Keratinocyte (primary cell): ENCODE data around the gene NEU2. TPM values are rescaled to one million over a fixed set of nuclear protein-coding genes. Genes with fewer than 3 reads are reported as not detected.

Source experiments
- DNase-seq: peaks from one replicate; pipeline ENCODE4 v3.0.0-alpha.2; 2011; ENCODE audit warnings: low read depth, missing footprints, low spot score
- FAIRE-seq: peaks from 2 replicates; lab custom pipeline; 2011; peaks lifted over from hg19 to GRCh38; lab: Jason Lieb, UNC
- H2AFZ ChIP-seq: 2 replicates; pipeline ENCODE4 v1.6.0; 2012; ENCODE audit warnings: low read length, control low read depth, inconsistent platforms; ENCODE audit not compliant: control insufficient read depth
- H3K27ac ChIP-seq: 2 replicates; pipeline ENCODE4 v1.5.1; 2011; ENCODE audit warnings: low read length; ENCODE audit not compliant: control insufficient read depth, insufficient read depth
- H3K27me3 ChIP-seq: 3 replicates; pipeline ENCODE4 v1.6.0; 2011; ENCODE audit warnings: low read length; ENCODE audit not compliant: control insufficient read depth, insufficient read depth; ENCODE audit errors: extremely low read depth
- H3K36me3 ChIP-seq, 2 experiments: 2 replicates in 1 of 2; 3 replicates in 1 of 2; pipeline ENCODE4 v1.5.1; 2011; ENCODE audit warnings: low read length in 2 of 2, mild to moderate bottlenecking in 1 of 2; ENCODE audit not compliant: control insufficient read depth in 2 of 2, insufficient read depth in 2 of 2; ENCODE audit errors: extremely low read depth in 1 of 2
- H3K4me1 ChIP-seq: 3 replicates; pipeline ENCODE4 v1.5.1; 2011; ENCODE audit warnings: low read length; ENCODE audit not compliant: control insufficient read depth, insufficient read depth; ENCODE audit errors: extremely low read depth
- H3K4me2 ChIP-seq: 3 replicates; pipeline ENCODE4 v1.6.0; 2011; ENCODE audit warnings: low read depth, low read length; ENCODE audit not compliant: control insufficient read depth, insufficient read depth; ENCODE audit errors: extremely low read depth
- H3K4me3 ChIP-seq, 3 experiments: fragments of 200-600 bp in 1 of 3; sonication (generic) in 1 of 3; 2 replicates in 2 of 3; 3 replicates in 1 of 3; pipeline ENCODE4 v1.5.1; 2011 to 2016; ENCODE audit warnings: low read length in 3 of 3, mild to moderate bottlenecking in 3 of 3, control low read depth in 2 of 3, inconsistent platforms in 1 of 3, low read depth in 1 of 3, mixed read lengths in 1 of 3, mixed run types in 1 of 3, moderate library complexity in 1 of 3; ENCODE audit not compliant: control insufficient read depth in 2 of 3, insufficient read depth in 2 of 3; ENCODE audit errors: extremely low read depth in 1 of 3
- H3K79me2 ChIP-seq: 2 replicates; pipeline ENCODE4 v1.6.0; 2012; ENCODE audit warnings: low read length; ENCODE audit not compliant: control insufficient read depth, insufficient read depth
- H3K9ac ChIP-seq: 3 replicates; pipeline ENCODE4 v1.6.0; 2011; ENCODE audit warnings: low read length; ENCODE audit not compliant: control insufficient read depth, insufficient read depth; ENCODE audit errors: extremely low read depth
- H3K9me1 ChIP-seq: 3 replicates; pipeline ENCODE4 v1.6.0; 2011; ENCODE audit warnings: low read length; ENCODE audit not compliant: control insufficient read depth, insufficient read depth; ENCODE audit errors: extremely low read depth
- H3K9me3 ChIP-seq: 2 replicates; pipeline ENCODE4 v1.5.1; 2012; ENCODE audit warnings: low read depth, low read length; ENCODE audit not compliant: control insufficient read depth
- H4K20me1 ChIP-seq: 3 replicates; pipeline ENCODE4 v1.6.0; 2011; ENCODE audit warnings: low read length; ENCODE audit not compliant: control insufficient read depth, insufficient read depth; ENCODE audit errors: extremely low read depth
- CTCF ChIP-seq, 3 experiments: IDR thresholded peaks in 1 of 3; conservative IDR thresholded peaks in 1 of 3; optimal IDR thresholded peaks in 1 of 3; 2 replicates in 2 of 3; 3 replicates in 1 of 3; pipeline versions ENCODE3 to v1.5.1; 2011; ENCODE audit warnings: low read length in 3 of 3, mild to moderate bottlenecking in 3 of 3, moderate library complexity in 2 of 3, control low read depth in 1 of 3, inconsistent platforms in 1 of 3; ENCODE audit not compliant: insufficient read depth in 2 of 3; ENCODE audit errors: extremely low read depth in 1 of 3
- EZH2 ChIP-seq: IDR thresholded peaks from one replicate; pipeline ENCODE4 v1.6.1; 2012; ENCODE audit warnings: inconsistent platforms, mild to moderate bottlenecking, low read length, moderate library complexity
- dilution Hi-C: fragments of 300-500 bp; cut with MboI; formaldehyde crosslinking; loops from one replicate; pipeline ENCODE4 v1.7.0; 2020; ENCODE audit warnings: low sequenced_read_pairs; ENCODE audit not compliant: extremely low pct_ligation_motif_present
- polyA plus RNA-seq, 5 experiments: library from polyadenylated mRNA; depleted of rRNA in 3 of 5; stranded (reverse) in 3 of 5; stranded (forward) in 1 of 5; unstranded in 1 of 5; fragments of >200 nt; gene quantifications; 1 replicate in 1 of 5; 2 replicates in 3 of 5; 3 replicates in 1 of 5; pipeline versions ENCODE4 v1.2.1 to v1.2.3, GENCODE V29; 2011 to 2012; ENCODE audit warnings: missing spikeins in 2 of 5, low read depth in 1 of 5, low replicate concordance in 1 of 5

NEU2 gene
- polyA plus RNA-seq, 1 donor (not counting 4 experiments of a cell fraction or from before 2014, with no cell fraction given) = not detected

- TF ChIP-seq CTCF (optimal IDR thresholded peaks at IDR 0.05 in 1 of 3, IDR thresholded peaks at IDR 0.05 in 1 of 3, conservative IDR thresholded peaks at IDR 0.05 in 1 of 3; ENCODE audit: extremely low read depth in 1 of 3, insufficient read depth in 2 of 3, low read length in 3 of 3) = no peak
- no peak for TF ChIP-seq EZH2
- Histone ChIP-seq H3K4me2 (no peak overlapping the region), H4K20me1 (no peaks in the 10 kb centered on the region), H3K27ac (no peak overlapping the region), H3K79me2 (no peaks in the 10 kb centered on the region), H3K4me3 (no peak overlapping the region), H3K27me3 (peaks cover 28% of the 10 kb centered on the region), H3K4me1 (peaks cover 4% of the 10 kb centered on the region), H2AFZ (no peak overlapping the region), H3K9me3 (no peaks in the 10 kb centered on the region), H3K9ac (no peak overlapping the region), H3K9me1 (no peaks in the 10 kb centered on the region), H3K36me3 (no peaks in the 10 kb centered on the region)
- no peak for DNase-seq
- dilution Hi-C loops = no loop called here
- no peak for FAIRE-seq
Observed at GRCh38 chr2:233083782-233084181, 51.3 kb downstream of the NEU2 start.

GRCh38 chr2:233084488-233084887 is 52.0 kb downstream of the NEU2 start:
- H3K27me3 ChIP-seq = peaks cover 34% of the 10 kb centered on the region
- H3K27ac ChIP-seq = no peak overlapping the region
- H3K9ac ChIP-seq = no peak overlapping the region
- no peaks in the 10 kb centered on the region for H3K79me2 ChIP-seq
- no peak overlapping the region for H3K4me3 ChIP-seq
- no peaks in the 10 kb centered on the region for H4K20me1 ChIP-seq
- H3K4me1 ChIP-seq = peaks cover 4% of the 10 kb centered on the region
- no peak overlapping the region for H3K4me2 ChIP-seq
- H3K9me3 ChIP-seq = no peaks in the 10 kb centered on the region
- FAIRE-seq (no peak), DNase-seq (no peak)
- TF ChIP-seq CTCF (optimal IDR thresholded peaks at IDR 0.05 in 1 of 3, IDR thresholded peaks at IDR 0.05 in 1 of 3, conservative IDR thresholded peaks at IDR 0.05 in 1 of 3; ENCODE audit: extremely low read depth in 1 of 3, insufficient read depth in 2 of 3, low read length in 3 of 3) = no peak
- TF ChIP-seq EZH2 = no peak
- dilution Hi-C loops = no loop called here
- no peaks in the 10 kb centered on the region for H3K9me1 ChIP-seq
- no peak overlapping the region for H2AFZ ChIP-seq
- H3K36me3 ChIP-seq = no peaks in the 10 kb centered on the region

Other genes with a start within 250 kb of the NEU2 start
- gene SNORC, start 162.4 kb upstream of the NEU2 start, polyA plus RNA-seq = 0.66 to 1.3 TPM (median 0.83 TPM) in 3 replicates
- 0.03 to 0.17 TPM (median 0.13 TPM) in 3 replicates for gene NGEF, start 19.4 kb upstream of the NEU2 start, polyA plus RNA-seq
- 7.5 to 11.2 TPM (median 10.4 TPM) in 3 replicates for gene INPP5D, start 27.7 kb downstream of the NEU2 start, polyA plus RNA-seq
- 33.1 to 38.5 TPM (median 34.1 TPM) in 3 replicates for gene ATG16L1, start 219.0 kb downstream of the NEU2 start, polyA plus RNA-seq